ENCODE measurements around the gene HMCN2.

DNA sequence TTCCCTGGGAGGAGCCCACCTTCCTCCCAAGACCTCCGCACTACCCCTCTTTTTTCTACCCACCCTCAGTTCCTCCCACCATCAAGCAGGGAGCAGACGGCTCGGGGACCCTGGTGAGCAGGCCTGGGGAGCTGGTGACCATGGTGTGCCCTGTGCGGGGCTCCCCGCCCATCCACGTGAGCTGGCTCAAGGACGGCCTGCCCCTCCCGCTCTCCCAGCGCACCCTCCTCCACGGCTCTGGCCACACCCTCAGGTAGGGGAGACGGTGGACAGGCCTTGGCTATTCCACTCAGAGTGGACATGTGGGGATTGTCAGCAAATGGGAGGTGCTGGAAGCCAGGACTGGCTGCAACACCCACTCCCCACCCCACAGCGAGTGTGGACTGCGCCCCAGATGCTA lies 126.3 kb downstream of the HMCN2 start:
- TF ChIP-seq, protein P1, sequence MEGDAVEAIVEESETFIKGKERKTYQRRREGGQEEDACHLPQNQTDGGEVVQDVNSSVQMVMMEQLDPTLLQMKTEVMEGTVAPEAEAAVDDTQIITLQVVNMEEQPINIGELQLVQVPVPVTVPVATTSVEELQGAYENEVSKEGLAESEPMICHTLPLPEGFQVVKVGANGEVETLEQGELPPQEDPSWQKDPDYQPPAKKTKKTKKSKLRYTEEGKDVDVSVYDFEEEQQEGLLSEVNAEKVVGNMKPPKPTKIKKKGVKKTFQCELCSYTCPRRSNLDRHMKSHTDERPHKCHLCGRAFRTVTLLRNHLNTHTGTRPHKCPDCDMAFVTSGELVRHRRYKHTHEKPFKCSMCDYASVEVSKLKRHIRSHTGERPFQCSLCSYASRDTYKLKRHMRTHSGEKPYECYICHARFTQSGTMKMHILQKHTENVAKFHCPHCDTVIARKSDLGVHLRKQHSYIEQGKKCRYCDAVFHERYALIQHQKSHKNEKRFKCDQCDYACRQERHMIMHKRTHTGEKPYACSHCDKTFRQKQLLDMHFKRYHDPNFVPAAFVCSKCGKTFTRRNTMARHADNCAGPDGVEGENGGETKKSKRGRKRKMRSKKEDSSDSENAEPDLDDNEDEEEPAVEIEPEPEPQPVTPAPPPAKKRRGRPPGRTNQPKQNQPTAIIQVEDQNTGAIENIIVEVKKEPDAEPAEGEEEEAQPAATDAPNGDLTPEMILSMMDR (IDR thresholded peaks at IDR 0.05), result no peak
- TF ChIP-seq ZFX (IDR thresholded peaks at IDR 0.05; ENCODE audit: borderline replicate concordance), result no peak

All from 22Rv1 (cell line).